ENCODE data around the gene STAG1.
"Not testable (repeated sequence)": the region's sequence is repeated elsewhere in the genome, so short reads cannot be mapped to it uniquely, and the experiment has no call there.

Gene STAG1

GRCh38 chr3:136731274-136731884 is 20.8 kb downstream of the STAG1 start:
- no peak overlapping the region for H3K9ac ChIP-seq (ENCODE audit: low read depth, low read length)
- H3K9me3 ChIP-seq (ENCODE audit: control insufficient read depth, insufficient read depth, low read length): no peaks in the 10 kb centered on the region
- no peaks in the 10 kb centered on the region for H3K36me3 ChIP-seq (ENCODE audit: insufficient read depth, low read length)
- H3K4me1 ChIP-seq (ENCODE audit: insufficient read depth, low read length): peaks cover 31% of the 10 kb centered on the region

GRCh38 chr3:136730595-136731273 is 21.4 kb downstream of the STAG1 start:
- Histone ChIP-seq H3K9me3 (ENCODE audit: control insufficient read depth, insufficient read depth, low read length) (no peaks in the 10 kb centered on the region), H3K9ac (ENCODE audit: low read depth, low read length) (no peak overlapping the region), H3K4me1 (ENCODE audit: insufficient read depth, low read length) (peaks cover 30% of the 10 kb centered on the region), H3K36me3 (ENCODE audit: insufficient read depth, low read length) (no peaks in the 10 kb centered on the region)

GRCh38 chr3:136728918-136729317 is 23.3 kb downstream of the STAG1 start:
- no peaks in the 10 kb centered on the region for H3K36me3 ChIP-seq (ENCODE audit: insufficient read depth, low read length)
- H3K9me3 ChIP-seq (ENCODE audit: control insufficient read depth, insufficient read depth, low read length): no peaks in the 10 kb centered on the region
- peaks cover 22% of the 10 kb centered on the region for H3K4me1 ChIP-seq (ENCODE audit: insufficient read depth, low read length)
- no peak overlapping the region for H3K9ac ChIP-seq (ENCODE audit: low read depth, low read length)

- no peaks in the 10 kb centered on the region for H3K36me3 ChIP-seq (ENCODE audit: insufficient read depth, low read length)
- H3K4me1 ChIP-seq (ENCODE audit: insufficient read depth, low read length): peaks cover 22% of the 10 kb centered on the region
- no peaks in the 10 kb centered on the region for H3K9me3 ChIP-seq (ENCODE audit: control insufficient read depth, insufficient read depth, low read length)
- H3K9ac ChIP-seq (ENCODE audit: low read depth, low read length): no peak overlapping the region
Measured at GRCh38 chr3:136728473-136728872, 23.7 kb downstream of the STAG1 start.

- H3K4me1 ChIP-seq (ENCODE audit: insufficient read depth, low read length): peaks cover 11% of the 10 kb centered on the region
- no peaks in the 10 kb centered on the region; the same call in 1 of the 2 replicates for H3K9me3 ChIP-seq (ENCODE audit: control insufficient read depth, insufficient read depth, low read length)
- no peaks in the 10 kb centered on the region for H3K36me3 ChIP-seq (ENCODE audit: insufficient read depth, low read length)
- H3K9ac ChIP-seq (ENCODE audit: low read depth, low read length): no peak overlapping the region
Measured at GRCh38 chr3:136725468-136725867, 26.7 kb downstream of the STAG1 start.

DNA sequence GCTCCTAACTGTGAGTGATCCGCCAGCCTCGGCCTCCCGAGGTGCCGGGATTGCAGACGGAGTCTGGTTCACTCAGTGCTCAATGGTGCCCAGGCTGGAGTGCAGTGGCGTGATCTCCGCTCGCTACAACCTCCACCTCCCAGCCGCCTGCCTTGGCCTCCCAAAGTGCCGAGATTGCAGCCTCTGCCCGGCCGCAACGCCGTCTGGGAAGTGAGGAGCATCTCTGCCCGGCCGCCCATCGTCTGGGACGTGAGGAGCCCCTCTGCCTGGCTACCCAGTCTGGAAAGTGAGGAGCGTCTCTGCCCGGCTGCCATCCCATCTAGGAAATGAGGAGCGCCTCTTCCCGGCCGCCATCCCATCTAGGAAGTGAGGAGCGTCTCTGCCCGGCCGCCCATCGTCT is 29.3 kb downstream of the STAG1 start:
- H3K4me1 ChIP-seq (ENCODE audit: insufficient read depth, low read length); H3K36me3 ChIP-seq (ENCODE audit: insufficient read depth, low read length); H3K9me3 ChIP-seq (ENCODE audit: control insufficient read depth, insufficient read depth, low read length); H3K9ac ChIP-seq (ENCODE audit: low read depth, low read length): not testable (repeated sequence)

- H3K4me1 ChIP-seq (ENCODE audit: insufficient read depth, low read length); H3K36me3 ChIP-seq (ENCODE audit: insufficient read depth, low read length); H3K9ac ChIP-seq (ENCODE audit: low read depth, low read length); H3K9me3 ChIP-seq (ENCODE audit: control insufficient read depth, insufficient read depth, low read length): not testable (repeated sequence)
Measured at GRCh38 chr3:136722399-136722798, 29.8 kb downstream of the STAG1 start.

DNA sequence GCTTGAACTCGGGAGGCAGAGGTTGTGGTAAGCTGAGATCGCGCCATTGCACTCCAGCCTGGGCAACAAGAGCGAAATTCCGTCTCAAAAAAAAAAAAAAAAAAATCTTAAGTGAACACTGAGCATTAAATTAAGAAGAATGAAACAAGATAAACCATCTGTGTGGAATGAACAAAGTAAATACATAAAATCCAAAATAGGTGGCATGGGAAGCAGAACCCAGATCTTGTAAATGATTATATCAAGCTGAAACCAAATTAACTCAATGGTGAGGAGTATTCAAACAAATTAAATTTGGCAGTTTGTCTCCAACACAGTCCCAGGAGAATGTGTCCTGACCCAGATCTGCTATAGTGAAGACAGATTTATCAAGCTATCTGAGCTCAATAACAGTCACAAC is 32.1 kb downstream of the STAG1 start:
- Histone ChIP-seq H3K9me3 (ENCODE audit: control insufficient read depth, insufficient read depth, low read length) (no peaks in the 10 kb centered on the region; the same call in 1 of the 2 replicates), H3K36me3 (ENCODE audit: insufficient read depth, low read length) (no peaks in the 10 kb centered on the region), H3K9ac (ENCODE audit: low read depth, low read length) (no peak overlapping the region), H3K4me1 (ENCODE audit: insufficient read depth, low read length) (no peaks in the 10 kb centered on the region)

DNA sequence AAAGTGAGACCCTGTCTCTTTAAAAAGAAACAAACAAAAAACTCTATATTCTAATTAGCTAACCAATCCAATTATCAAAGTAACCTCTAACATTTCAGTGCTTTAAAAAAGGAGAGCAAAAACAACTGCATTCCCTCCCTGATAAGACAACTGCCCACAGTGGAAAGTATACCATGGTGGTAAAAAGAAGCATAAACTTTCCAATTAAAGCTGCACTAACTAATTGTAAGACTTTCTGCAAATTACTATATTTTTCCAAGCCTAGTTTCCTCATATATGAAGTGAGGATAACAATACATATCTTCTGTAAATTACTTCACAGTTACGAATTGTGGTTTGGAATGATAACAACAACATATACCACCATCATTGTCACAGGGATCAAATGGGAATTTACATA is 35.5 kb downstream of the STAG1 start:
- no peaks in the 10 kb centered on the region for H3K9me3 ChIP-seq (ENCODE audit: control insufficient read depth, insufficient read depth, low read length)
- no peaks in the 10 kb centered on the region for H3K36me3 ChIP-seq (ENCODE audit: insufficient read depth, low read length)
- no peaks in the 10 kb centered on the region for H3K4me1 ChIP-seq (ENCODE audit: insufficient read depth, low read length)
- H3K9ac ChIP-seq (ENCODE audit: low read depth, low read length): no peak overlapping the region

DNA sequence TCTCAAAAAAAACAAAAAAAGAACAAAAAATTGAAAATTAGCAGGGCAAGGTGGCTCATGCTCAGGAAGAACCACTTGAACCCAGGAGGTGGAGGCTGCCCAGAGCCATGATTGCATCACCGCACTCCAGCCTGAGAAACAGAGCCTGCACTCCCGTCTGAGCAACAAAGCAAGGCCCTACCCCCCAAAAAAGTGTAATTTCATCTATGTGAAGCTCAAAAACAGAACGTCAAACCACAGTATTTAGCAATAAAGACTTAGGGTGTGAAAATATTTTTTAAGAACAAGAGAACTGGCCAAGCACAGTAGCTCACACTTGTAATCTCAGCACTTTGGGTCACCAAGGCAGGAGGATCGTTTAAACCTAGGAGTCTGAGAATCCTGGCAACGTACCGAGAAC is 38.2 kb downstream of the STAG1 start:
- Histone ChIP-seq H3K9ac (ENCODE audit: low read depth, low read length) (no peak overlapping the region), H3K36me3 (ENCODE audit: insufficient read depth, low read length) (no peaks in the 10 kb centered on the region), H3K4me1 (ENCODE audit: insufficient read depth, low read length) (no peaks in the 10 kb centered on the region), H3K9me3 (ENCODE audit: control insufficient read depth, insufficient read depth, low read length) (no peaks in the 10 kb centered on the region)

GRCh38 chr3:136712941-136713340 is 39.2 kb downstream of the STAG1 start:
- Histone ChIP-seq H3K36me3 (ENCODE audit: insufficient read depth, low read length) (no peaks in the 10 kb centered on the region), H3K9me3 (ENCODE audit: control insufficient read depth, insufficient read depth, low read length) (no peaks in the 10 kb centered on the region), H3K9ac (ENCODE audit: low read depth, low read length) (no peak overlapping the region), H3K4me1 (ENCODE audit: insufficient read depth, low read length) (no peaks in the 10 kb centered on the region)

- not testable (repeated sequence) for H3K4me1 ChIP-seq (ENCODE audit: insufficient read depth, low read length); H3K36me3 ChIP-seq (ENCODE audit: insufficient read depth, low read length); H3K9me3 ChIP-seq (ENCODE audit: control insufficient read depth, insufficient read depth, low read length); H3K9ac ChIP-seq (ENCODE audit: low read depth, low read length)
Measured at GRCh38 chr3:136711888-136712287, 40.3 kb downstream of the STAG1 start.

GRCh38 chr3:136711277-136711676 is 40.9 kb downstream of the STAG1 start:
- Histone ChIP-seq H3K9me3 (ENCODE audit: control insufficient read depth, insufficient read depth, low read length) (no peaks in the 10 kb centered on the region), H3K4me1 (ENCODE audit: insufficient read depth, low read length) (no peaks in the 10 kb centered on the region), H3K36me3 (ENCODE audit: insufficient read depth, low read length) (no peaks in the 10 kb centered on the region)

DNA sequence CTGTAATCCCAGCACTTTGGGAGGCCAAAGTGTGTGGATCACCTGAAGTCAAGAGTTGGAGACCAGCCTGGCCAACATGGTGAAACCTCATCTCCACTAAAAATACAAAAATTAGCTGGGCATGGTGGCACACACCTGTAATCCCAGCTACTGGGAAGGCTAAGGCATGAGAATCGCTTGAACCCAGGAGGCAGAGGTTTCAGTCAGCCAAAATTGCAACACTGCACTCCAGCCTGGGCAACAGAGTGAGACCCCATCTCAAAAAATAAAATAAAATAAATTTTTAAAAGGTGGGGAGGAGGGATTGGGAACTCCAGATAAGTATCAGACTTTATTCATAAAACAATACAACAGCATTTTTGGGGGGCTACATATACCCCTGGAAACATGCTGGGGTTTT is 42.4 kb downstream of the STAG1 start:
- H3K9ac ChIP-seq (ENCODE audit: low read depth, low read length); H3K4me1 ChIP-seq (ENCODE audit: insufficient read depth, low read length); H3K9me3 ChIP-seq (ENCODE audit: control insufficient read depth, insufficient read depth, low read length); H3K36me3 ChIP-seq (ENCODE audit: insufficient read depth, low read length): not testable (repeated sequence)

More at GRCh38 chr3:136711277-136711676, 40.9 kb downstream of the STAG1 start:
- no peak overlapping the region for H3K9ac ChIP-seq (ENCODE audit: low read depth, low read length)

DNA sequence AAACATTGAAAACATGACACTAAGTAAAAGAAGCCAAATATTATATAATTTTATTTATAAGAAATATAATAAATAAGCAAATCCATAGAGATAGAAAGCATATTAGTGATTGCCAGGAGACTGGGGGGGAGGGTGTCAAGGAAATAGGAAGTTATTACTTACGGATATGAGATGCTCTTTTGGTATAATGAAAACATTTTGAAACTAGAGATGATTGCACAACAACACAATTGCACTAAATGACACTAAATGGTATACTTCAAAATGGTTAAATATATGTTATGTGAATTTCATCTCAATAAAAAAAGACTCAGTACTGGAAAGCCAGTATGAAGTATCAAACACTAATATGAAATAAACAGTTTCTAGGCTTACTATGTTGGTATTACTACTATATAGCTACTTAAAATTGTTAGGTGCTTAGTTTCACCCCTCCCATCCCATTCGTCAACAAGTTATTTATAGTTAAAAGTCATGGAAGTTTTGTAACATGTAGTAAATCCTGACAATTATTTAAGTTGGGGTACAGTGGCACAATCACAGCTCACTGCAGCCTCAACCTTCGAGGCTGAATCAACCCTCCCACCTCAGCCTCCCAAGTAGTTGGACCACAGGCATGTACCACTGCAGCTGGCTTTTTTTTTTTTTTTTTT is 43.7 kb downstream of the STAG1 start:
- no peaks in the 10 kb centered on the region for H3K4me1 ChIP-seq (ENCODE audit: insufficient read depth, low read length)
- no peaks in the 10 kb centered on the region for H3K9me3 ChIP-seq (ENCODE audit: control insufficient read depth, insufficient read depth, low read length)
- H3K36me3 ChIP-seq (ENCODE audit: insufficient read depth, low read length): no peaks in the 10 kb centered on the region
- H3K9ac ChIP-seq (ENCODE audit: low read depth, low read length): no peak overlapping the region
